ENCODE data around the gene USP24.

GRCh38 chr1:55156093-55156492, 59.1 kb downstream of the USP24 start:
- TF ChIP-seq CTCF (IDR thresholded peaks at IDR 0.05) (no peak), POLR2A (IDR thresholded peaks at IDR 0.05) (no peak)

Data from esophagus squamous epithelium (tissue), 4 donors.